ENCODE measurements around the gene SPNS3.

GRCh38 chr17:4492721-4493561, 59.2 kb downstream of the SPNS3 start:
- TF ChIP-seq, protein P1, sequence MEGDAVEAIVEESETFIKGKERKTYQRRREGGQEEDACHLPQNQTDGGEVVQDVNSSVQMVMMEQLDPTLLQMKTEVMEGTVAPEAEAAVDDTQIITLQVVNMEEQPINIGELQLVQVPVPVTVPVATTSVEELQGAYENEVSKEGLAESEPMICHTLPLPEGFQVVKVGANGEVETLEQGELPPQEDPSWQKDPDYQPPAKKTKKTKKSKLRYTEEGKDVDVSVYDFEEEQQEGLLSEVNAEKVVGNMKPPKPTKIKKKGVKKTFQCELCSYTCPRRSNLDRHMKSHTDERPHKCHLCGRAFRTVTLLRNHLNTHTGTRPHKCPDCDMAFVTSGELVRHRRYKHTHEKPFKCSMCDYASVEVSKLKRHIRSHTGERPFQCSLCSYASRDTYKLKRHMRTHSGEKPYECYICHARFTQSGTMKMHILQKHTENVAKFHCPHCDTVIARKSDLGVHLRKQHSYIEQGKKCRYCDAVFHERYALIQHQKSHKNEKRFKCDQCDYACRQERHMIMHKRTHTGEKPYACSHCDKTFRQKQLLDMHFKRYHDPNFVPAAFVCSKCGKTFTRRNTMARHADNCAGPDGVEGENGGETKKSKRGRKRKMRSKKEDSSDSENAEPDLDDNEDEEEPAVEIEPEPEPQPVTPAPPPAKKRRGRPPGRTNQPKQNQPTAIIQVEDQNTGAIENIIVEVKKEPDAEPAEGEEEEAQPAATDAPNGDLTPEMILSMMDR (IDR thresholded peaks at IDR 0.05) = no peak
- no peak for TF ChIP-seq EZH2 (IDR thresholded peaks at IDR 0.05; ENCODE audit: borderline replicate concordance, insufficient read depth, low read depth, low read length, poor library complexity, severe bottlenecking)

Data from B cell (primary cell).